GM19238 (cell line): ENCODE results near the gene AMOTL2.

Experiments used
- DNase-seq: peaks from one replicate; pipeline ENCODE4 v3.0.0; 2011; ENCODE audit warnings: low spot score; ENCODE audit not compliant: insufficient read length

The AMOTL2 gene

GRCh38 chr3:134336587-134336986 lies 37.7 kb downstream of the AMOTL2 start:
- DNase-seq, result no peak

- DNase-seq, result no peak
These were observed 39.4 kb downstream of the AMOTL2 start for GRCh38 chr3:134334901-134335280.

GRCh38 chr3:134334231-134334900 lies 39.9 kb downstream of the AMOTL2 start:
- no peak for DNase-seq

- DNase-seq, result no peak
These were observed 40.6 kb downstream of the AMOTL2 start for GRCh38 chr3:134333522-134334181.

GRCh38 chr3:134332344-134332743 lies 41.9 kb downstream of the AMOTL2 start:
- no peak for DNase-seq

GRCh38 chr3:134331811-134332199 lies 42.4 kb downstream of the AMOTL2 start:
- DNase-seq, result no peak

- DNase-seq, result no peak
These were observed 43.1 kb downstream of the AMOTL2 start for GRCh38 chr3:134330883-134331810.

- no peak for DNase-seq
These were observed 45.4 kb downstream of the AMOTL2 start for GRCh38 chr3:134328846-134329245.

- DNase-seq, result no peak
These were observed 46.1 kb downstream of the AMOTL2 start for GRCh38 chr3:134328147-134328591.

- DNase-seq, result no peak
These were observed 46.7 kb downstream of the AMOTL2 start for GRCh38 chr3:134327594-134327975.

- no peak for DNase-seq
These were observed 47.3 kb downstream of the AMOTL2 start for GRCh38 chr3:134326760-134327593.

GRCh38 chr3:134326126-134326525 lies 48.1 kb downstream of the AMOTL2 start:
- no peak for DNase-seq

- no peak for DNase-seq
These were observed 48.5 kb downstream of the AMOTL2 start for GRCh38 chr3:134325706-134326105.

GRCh38 chr3:134325061-134325705 lies 49.1 kb downstream of the AMOTL2 start:
- DNase-seq, result no peak

GRCh38 chr3:134323966-134324962 lies 50.0 kb downstream of the AMOTL2 start:
- no peak for DNase-seq

GRCh38 chr3:134322286-134322685 lies 52.0 kb downstream of the AMOTL2 start:
- no peak for DNase-seq

- DNase-seq, result no peak
These were observed 53.5 kb downstream of the AMOTL2 start for GRCh38 chr3:134320749-134321148.

GRCh38 chr3:134319931-134320330 lies 54.3 kb downstream of the AMOTL2 start:
- DNase-seq, result no peak

GRCh38 chr3:134318166-134318565 lies 56.1 kb downstream of the AMOTL2 start:
- no peak for DNase-seq
